Stimulated activated CD4-positive, alpha-beta T cell treated with anti-CD3 and anti-CD28 coated beads, TNF-alpha, amount 100 ng/mL, for 48 hours (primary cell): ENCODE data around the gene PNMA8C.
"Not testable (repeated sequence)": the region's sequence is repeated elsewhere in the genome, so short reads cannot be mapped to it uniquely, and the experiment has no call there.

Experiments
- DNase-seq, 3 donors: peaks; one replicate each; pipeline ENCODE4 v3.0.0-alpha.2; 2020; ENCODE audit warnings: low read depth in 3 of 3

The PNMA8C gene

GRCh38 chr19:46447824-46448223 lies 19.1 kb upstream of the PNMA8C start:
- no peak for DNase-seq

DNA sequence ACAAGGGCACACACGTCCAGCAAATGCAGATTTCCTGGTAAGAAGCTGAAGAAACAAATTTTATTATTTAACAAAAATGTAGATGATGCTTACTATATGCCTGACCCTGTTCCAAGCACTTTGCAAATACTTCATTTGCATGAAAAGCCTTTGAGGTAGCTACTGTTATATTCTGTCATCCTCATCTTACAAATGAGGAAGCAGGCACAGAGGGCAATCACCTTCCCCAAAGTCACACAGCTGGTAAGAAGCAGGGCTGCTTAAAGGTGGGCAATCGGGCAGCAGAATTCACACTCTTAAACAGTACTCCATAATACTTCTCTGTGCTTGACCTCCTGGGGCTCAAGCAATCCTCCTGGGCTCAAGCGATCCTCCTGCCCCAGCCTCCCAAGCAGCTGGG lies 18.3 kb upstream of the PNMA8C start:
- no peak for DNase-seq

DNA sequence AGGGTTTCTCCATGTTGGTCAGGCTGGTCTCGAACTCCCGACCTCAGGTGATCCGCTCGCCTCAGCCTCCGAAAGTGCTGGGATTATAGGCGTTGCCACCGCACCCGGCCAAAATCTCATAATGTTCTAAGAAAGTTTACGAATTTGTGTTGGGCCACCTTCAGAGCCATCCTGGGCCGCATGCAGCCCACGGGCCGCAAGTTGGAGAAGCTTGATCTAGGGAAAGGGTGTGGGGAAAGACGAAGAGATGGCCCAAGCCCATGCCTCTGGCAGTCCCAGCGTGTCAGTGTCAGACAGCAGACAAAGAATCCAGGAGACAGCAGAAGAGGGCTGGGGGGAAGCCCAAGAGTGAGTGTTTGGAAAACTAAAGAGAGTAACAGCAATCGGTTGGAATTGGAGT lies 17.3 kb upstream of the PNMA8C start:
- no peak for DNase-seq

DNA sequence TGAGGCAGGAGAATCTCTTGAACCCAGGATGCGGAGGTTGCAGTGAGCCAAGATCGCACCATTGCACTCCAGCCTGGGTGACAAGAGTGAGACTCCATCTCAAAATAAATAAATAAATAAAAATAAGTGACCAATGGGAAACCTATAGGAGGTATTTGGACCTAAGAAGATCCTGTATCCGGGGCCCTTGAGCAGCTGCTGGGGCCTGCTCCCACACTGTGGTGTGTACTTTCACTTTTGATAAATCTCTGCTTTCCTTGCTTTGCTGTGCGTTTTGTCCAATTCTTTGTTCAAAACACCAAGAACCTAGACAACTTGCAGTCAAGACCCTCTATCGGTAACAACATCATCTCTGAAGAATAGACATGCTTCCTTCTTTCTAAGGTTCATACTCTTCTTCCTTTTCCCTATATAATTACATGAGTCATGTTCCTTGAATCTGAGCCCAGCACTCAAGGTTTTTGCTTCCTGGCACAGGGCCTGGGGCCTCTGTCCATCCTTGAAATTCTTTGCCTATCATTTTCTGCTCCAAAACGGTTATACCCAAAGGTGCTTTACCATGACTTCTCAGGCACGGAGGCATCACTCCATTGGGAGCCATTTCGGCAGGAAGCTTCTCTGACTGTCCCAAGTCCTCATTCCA lies 14.2 kb upstream of the PNMA8C start:
- no peak for DNase-seq

DNA sequence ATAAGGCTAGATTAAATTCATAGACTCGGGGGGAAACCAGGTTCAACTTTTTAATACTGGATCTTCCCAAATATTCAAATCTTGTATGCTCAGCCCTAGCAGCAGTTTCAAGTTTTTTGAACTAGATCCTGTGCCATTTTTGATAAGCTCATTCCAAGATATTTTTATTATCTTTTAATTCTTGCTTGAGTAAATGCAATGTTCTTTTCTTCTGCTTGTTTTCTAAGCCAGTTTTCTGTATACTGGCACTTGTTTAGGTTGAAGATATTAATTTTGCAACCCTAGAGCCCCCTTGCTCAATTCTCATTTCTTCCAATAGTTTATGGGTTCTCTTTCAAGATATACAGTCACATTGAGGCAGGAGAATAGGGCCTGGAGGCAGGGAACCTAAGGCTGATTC lies 13.1 kb upstream of the PNMA8C start:
- DNase-seq: no peak

GRCh38 chr19:46435689-46436088 lies 7.0 kb upstream of the PNMA8C start:
- not testable (repeated sequence) for DNase-seq

- no peak for DNase-seq
Observed at GRCh38 chr19:46435009-46435408, 6.3 kb upstream of the PNMA8C start.

GRCh38 chr19:46433470-46433869 lies 4.7 kb upstream of the PNMA8C start:
- DNase-seq: not testable (repeated sequence)

GRCh38 chr19:46431824-46432223 lies 3.1 kb upstream of the PNMA8C start:
- no peak for DNase-seq

DNA sequence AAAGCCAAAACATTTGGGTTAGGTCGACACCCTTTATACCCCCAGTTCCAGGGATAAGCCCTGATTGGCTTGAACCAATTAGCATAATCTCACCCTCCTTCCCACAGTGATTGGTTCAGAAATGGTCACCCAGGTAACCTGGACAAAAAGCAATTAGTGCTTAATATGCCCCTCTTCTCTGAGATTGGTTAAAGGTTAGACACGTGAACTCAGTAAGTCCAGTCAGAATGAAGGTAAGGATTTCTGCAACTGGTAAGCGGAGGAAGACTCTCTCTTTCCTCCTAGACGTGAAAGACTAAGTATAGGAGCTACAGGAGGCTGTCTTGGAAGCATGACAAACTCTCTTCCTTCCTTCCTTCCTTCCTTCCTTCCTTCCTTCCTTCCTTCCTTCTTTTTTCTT lies 1.3 kb upstream of the PNMA8C start:
- DNase-seq: no peak

DNA sequence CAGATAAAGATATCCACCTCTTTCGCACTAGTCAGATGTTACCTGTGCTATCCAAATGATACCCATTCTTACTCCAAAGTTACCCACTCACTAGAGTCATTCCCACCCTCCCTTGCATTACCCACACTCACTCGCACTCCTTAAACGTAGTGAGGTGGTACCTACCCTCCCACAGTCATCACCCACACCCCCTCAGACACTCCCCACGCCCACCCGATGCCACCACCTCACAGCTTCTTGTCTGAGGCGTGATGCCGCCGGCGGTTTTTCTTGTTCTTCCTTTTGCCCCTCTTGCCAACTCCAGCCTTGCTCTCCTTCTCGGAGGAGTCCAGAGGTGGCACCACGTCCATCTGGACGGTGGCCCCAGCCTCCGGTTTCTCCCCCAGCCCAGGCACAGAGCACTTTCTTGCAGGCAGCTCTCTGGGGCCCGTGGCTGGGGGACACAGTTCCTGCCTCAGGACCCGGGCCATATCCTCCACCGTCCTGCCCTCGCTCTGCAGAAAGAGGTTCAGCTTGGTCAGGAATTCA lies 1.2 kb downstream of the PNMA8C start:
- DNase-seq: no peak

- peak in 2 of 3 donors; percentile 13 to 27 for DNase-seq
Observed at GRCh38 chr19:46426506-46427162, 2.1 kb downstream of the PNMA8C start.

DNA sequence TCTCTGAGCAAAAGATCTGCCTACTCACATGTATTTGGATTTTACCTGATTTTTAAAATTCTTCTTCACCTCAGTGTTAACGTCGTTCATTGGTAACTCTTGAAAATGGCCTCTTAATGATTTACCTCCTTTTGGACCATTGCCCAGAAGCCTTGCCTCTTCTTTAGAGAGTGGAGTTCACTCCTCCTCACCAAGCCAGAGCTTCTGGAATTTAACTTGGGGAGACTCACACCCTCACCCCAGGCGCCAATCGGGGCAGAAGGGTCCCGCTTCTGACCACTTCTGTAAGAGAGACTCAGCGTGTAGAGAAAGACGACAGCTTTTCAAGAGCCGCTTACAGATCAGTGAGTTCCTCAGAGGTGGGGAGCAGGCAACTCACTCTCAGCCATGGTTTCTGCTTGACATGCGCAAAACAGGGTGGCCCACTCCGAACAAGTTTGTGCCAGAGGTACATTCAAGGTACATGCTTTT lies 2.7 kb downstream of the PNMA8C start:
- no peak for DNase-seq

DNA sequence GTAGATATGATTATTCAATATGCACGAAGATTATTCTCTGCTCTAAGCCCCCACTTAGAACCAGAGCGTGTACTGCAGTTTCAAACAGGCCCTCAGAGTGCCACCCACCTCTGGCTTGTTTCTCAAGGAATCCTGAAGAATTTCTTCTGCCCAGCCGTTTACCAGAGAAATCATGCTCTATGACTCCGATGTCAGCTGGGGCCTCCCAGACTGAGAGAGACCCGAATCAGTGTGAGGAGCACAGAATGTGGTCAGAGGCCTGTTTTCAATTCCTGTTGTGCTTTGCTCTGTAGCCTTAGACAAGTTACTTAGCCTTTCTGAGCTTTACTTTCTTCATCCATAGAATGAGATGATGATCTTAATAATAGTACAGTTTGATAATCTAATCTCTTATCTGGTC lies 5.5 kb downstream of the PNMA8C start:
- no peak for DNase-seq

- no peak for DNase-seq
Observed at GRCh38 chr19:46422344-46422743, 6.4 kb downstream of the PNMA8C start.

GRCh38 chr19:46420056-46420455 lies 8.7 kb downstream of the PNMA8C start:
- DNase-seq: no peak

DNA sequence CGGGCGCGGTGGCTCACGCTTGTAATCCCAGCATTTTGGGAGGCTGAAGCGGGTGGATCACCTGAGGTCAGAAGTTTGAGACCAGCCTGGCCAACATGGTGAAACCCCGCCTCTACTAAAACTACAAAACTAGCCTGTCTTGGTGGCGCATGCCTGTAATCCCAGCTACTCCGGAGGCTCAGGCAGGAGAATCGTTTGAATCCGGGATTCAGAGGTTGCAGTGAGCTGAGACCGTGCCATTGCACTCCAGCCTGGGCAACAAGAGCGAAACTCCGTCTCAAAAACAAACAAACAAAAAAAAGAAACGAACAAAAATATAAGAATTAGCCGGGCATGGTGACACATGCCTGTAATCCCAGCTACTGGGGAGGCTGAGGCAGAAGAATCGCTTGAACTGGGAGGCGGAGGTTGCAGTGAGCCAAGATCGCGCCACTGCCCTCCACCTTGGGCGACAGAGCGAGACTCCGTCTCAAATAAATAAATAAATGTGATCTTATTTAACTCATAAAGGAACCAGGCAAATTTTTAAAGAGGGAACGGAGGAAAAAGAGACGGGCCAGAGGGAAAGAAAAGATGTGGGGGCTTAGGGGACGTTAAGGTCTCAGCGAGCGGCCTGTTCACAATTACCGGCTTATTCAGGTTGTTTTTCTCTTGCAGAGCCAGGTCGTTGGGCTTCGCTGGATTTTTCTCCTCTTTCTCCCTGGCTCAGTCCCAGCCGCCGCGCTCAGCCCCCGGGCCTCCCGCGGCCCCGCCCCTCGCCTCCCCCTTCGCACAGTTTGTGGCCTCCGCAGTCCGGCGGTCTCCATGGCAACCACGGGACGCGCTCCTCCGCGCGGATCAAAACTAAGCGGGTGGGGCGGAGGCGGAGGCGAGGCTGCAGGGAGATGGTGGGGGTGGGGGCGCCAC lies 12.7 kb downstream of the PNMA8C start:
- DNase-seq: peak in 1 of 3 donors; percentile 36

DNA sequence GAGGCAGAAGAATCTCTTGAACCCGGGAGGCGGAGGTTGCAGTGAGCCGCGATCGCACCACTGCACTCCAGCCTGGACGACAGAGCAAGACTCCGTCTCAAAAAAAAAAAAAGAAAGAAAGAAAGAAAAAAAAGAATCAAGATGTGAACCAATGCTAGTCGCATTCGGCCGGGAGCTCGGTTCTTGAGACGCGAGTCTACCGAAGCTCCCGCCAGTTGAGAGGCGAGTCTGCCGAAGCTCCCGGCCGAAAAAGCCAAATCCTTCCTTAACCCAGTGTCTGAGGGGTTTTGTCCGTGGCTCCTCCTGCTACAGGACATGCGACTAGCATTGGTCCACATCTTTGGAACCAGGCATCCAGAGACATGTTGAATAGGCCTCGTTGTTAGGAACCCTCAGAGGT lies 13.8 kb downstream of the PNMA8C start:
- not testable (repeated sequence) for DNase-seq

DNA sequence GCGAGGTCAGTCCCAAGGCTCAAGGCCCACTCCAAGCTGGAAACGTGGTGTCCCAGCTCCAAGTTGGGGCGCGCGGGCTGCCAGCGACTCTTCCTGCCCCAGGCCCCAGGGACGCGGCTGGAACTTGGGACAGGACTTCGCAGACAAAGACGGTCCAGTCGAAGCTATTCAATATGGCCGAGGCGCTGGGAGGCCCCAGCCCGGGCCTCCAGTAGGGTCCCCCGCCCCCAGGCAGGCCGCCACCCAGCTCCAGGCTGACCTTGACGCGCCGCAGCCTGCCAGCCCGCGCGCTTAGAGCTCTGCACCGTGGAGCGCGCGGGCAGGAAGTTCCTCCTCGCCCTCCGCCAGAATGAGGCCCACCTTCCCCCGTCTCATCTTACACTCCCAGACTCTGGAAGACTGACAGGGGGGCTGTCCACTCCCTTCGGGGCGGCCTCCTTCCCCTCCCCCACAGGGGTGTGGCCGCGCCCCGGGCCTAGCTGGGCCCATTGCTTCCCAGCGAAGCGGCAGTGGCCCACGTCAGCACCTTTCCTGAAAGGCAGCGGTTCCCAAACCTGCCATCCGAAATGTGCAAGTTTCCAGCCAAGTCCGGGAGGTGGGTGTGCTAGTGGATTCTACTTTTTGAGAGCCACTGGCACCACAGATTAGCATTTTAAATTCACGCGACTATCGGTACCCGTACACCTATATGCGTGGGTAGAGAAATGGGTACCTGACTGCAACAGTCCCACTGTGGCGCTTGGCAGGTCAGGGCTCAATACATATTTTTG lies 15.3 kb downstream of the PNMA8C start, which contains the start of gene CCDC8:
TSS of gene CCDC8 (minus strand) at position 303 of the 770 bp plus-strand sequence. CDS start 754 bp downstream, outside the sequence.
- no peak for DNase-seq

DNA sequence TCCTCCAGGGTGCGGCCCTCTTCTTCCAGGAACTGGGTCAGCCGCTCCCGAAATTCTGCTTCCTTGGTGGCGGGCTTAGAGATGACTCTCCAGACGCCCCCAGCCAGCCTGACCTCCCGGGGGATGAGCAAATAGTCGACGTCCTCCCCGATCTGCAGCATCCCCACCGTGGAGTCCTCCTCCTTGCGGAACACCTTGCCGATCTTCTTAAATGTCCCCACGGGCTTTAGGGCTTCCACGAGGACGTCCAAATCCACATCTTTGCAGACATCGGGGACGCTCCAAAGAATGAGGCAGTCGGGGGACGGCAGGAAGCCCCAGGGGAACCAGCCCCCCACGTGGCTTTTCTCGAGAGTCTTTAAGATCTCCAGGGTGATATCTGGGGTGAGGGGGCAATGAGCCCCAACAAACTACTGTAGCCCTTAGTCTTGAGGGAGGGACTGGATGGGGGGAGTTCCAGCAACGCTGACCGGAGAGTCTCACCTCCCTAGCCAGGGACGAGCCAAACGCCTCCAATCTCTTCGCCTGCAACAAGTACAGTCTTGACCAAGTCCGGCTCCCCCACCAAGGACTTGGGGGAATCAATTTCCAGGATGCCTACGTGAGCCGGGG lies 16.0 kb downstream of the PNMA8C start:
- DNase-seq: no peak
